Measurements from ENCODE around the gene TEPSIN.

TEPSIN gene

GRCh38 chr17:81191646-81192045, 47.2 kb downstream of the TEPSIN start:
- Histone ChIP-seq H3K4me1 (ENCODE audit: insufficient read depth, low read length) (no peaks in the 10 kb centered on the region), H3K9ac (ENCODE audit: low read depth, low read length) (no peak overlapping the region), H3K36me3 (ENCODE audit: insufficient read depth, low read depth, low read length) (peaks cover 9% of the 10 kb centered on the region; the same call in 1 of the 2 replicates), H3K9me3 (ENCODE audit: insufficient read depth, low read depth, low read length) (no peaks in the 10 kb centered on the region), H3K27me3 (ENCODE audit: insufficient read depth, low read length) (no peaks in the 10 kb centered on the region), H3K4me3 (ENCODE audit: low read length) (no peak overlapping the region), H3K27ac (ENCODE audit: low read length) (no peak overlapping the region)

GRCh38 chr17:81191116-81191515, 47.7 kb downstream of the TEPSIN start:
- Histone ChIP-seq H3K27me3 (ENCODE audit: insufficient read depth, low read length) (no peaks in the 10 kb centered on the region), H3K4me3 (ENCODE audit: low read length) (no peak overlapping the region), H3K9me3 (ENCODE audit: insufficient read depth, low read depth, low read length) (no peaks in the 10 kb centered on the region), H3K36me3 (ENCODE audit: insufficient read depth, low read depth, low read length) (peaks cover 9% of the 10 kb centered on the region; the same call in 1 of the 2 replicates), H3K4me1 (ENCODE audit: insufficient read depth, low read length) (no peaks in the 10 kb centered on the region), H3K9ac (ENCODE audit: low read depth, low read length) (no peak overlapping the region), H3K27ac (ENCODE audit: low read length) (no peak overlapping the region)

GRCh38 chr17:81190591-81190990, 48.3 kb downstream of the TEPSIN start:
- Histone ChIP-seq H3K27me3 (ENCODE audit: insufficient read depth, low read length) (no peaks in the 10 kb centered on the region), H3K4me1 (ENCODE audit: insufficient read depth, low read length) (no peaks in the 10 kb centered on the region), H3K9ac (ENCODE audit: low read depth, low read length) (no peak overlapping the region), H3K36me3 (ENCODE audit: insufficient read depth, low read depth, low read length) (peaks cover 9% of the 10 kb centered on the region; the same call in 1 of the 2 replicates), H3K27ac (ENCODE audit: low read length) (no peak overlapping the region), H3K9me3 (ENCODE audit: insufficient read depth, low read depth, low read length) (no peaks in the 10 kb centered on the region), H3K4me3 (ENCODE audit: low read length) (no peak overlapping the region)

GRCh38 chr17:81189670-81190530, 49.0 kb downstream of the TEPSIN start:
- H3K4me1 ChIP-seq (ENCODE audit: insufficient read depth, low read length) = no peaks in the 10 kb centered on the region
- H3K9me3 ChIP-seq (ENCODE audit: insufficient read depth, low read depth, low read length) = no peaks in the 10 kb centered on the region
- no peaks in the 10 kb centered on the region for H3K27me3 ChIP-seq (ENCODE audit: insufficient read depth, low read length)
- no peak overlapping the region for H3K4me3 ChIP-seq (ENCODE audit: low read length)
- H3K36me3 ChIP-seq (ENCODE audit: insufficient read depth, low read depth, low read length) = peaks cover 9% of the 10 kb centered on the region; the same call in 1 of the 2 replicates
- H3K27ac ChIP-seq (ENCODE audit: low read length) = no peak overlapping the region
- H3K9ac ChIP-seq (ENCODE audit: low read depth, low read length) = no peak overlapping the region

- peaks cover 9% of the 10 kb centered on the region; the same call in 1 of the 2 replicates for H3K36me3 ChIP-seq (ENCODE audit: insufficient read depth, low read depth, low read length)
Observed at GRCh38 chr17:81189016-81189415, 49.8 kb downstream of the TEPSIN start.

GRCh38 chr17:81188491-81188840, 50.4 kb downstream of the TEPSIN start:
- Histone ChIP-seq H3K36me3 (ENCODE audit: insufficient read depth, low read depth, low read length) (peaks cover 8% of the 10 kb centered on the region; the same call in 1 of the 2 replicates), H3K27ac (ENCODE audit: low read length) (no peak overlapping the region), H3K4me1 (ENCODE audit: insufficient read depth, low read length) (no peaks in the 10 kb centered on the region), H3K4me3 (ENCODE audit: low read length) (no peak overlapping the region), H3K27me3 (ENCODE audit: insufficient read depth, low read length) (no peaks in the 10 kb centered on the region), H3K9ac (ENCODE audit: low read depth, low read length) (no peak overlapping the region), H3K9me3 (ENCODE audit: insufficient read depth, low read depth, low read length) (no peaks in the 10 kb centered on the region)

More at GRCh38 chr17:81189016-81189415, 49.8 kb downstream of the TEPSIN start:
- no peaks in the 10 kb centered on the region for H3K9me3 ChIP-seq (ENCODE audit: insufficient read depth, low read depth, low read length)
- H3K27me3 ChIP-seq (ENCODE audit: insufficient read depth, low read length) = no peaks in the 10 kb centered on the region
- no peak overlapping the region for H3K9ac ChIP-seq (ENCODE audit: low read depth, low read length)
- no peaks in the 10 kb centered on the region for H3K4me1 ChIP-seq (ENCODE audit: insufficient read depth, low read length)
- H3K4me3 ChIP-seq (ENCODE audit: low read length) = no peak overlapping the region
- H3K27ac ChIP-seq (ENCODE audit: low read length) = no peak overlapping the region

- H3K9ac ChIP-seq (ENCODE audit: low read depth, low read length) = no peak overlapping the region
- no peaks in the 10 kb centered on the region for H3K4me1 ChIP-seq (ENCODE audit: insufficient read depth, low read length)
- H3K36me3 ChIP-seq (ENCODE audit: insufficient read depth, low read depth, low read length) = 0 out of 2 replicates have a peak, but pooled peaks cover 4% of the 10 kb centered on the region
- H3K9me3 ChIP-seq (ENCODE audit: insufficient read depth, low read depth, low read length) = no peaks in the 10 kb centered on the region
- no peak overlapping the region for H3K4me3 ChIP-seq (ENCODE audit: low read length)
- H3K27me3 ChIP-seq (ENCODE audit: insufficient read depth, low read length) = no peaks in the 10 kb centered on the region
- H3K27ac ChIP-seq (ENCODE audit: low read length) = no peak overlapping the region
Observed at GRCh38 chr17:81187586-81188490, 51.0 kb downstream of the TEPSIN start.

- Histone ChIP-seq H3K27me3 (ENCODE audit: insufficient read depth, low read length) (no peaks in the 10 kb centered on the region), H3K27ac (ENCODE audit: low read length) (no peak overlapping the region), H3K9me3 (ENCODE audit: insufficient read depth, low read depth, low read length) (no peaks in the 10 kb centered on the region), H3K9ac (ENCODE audit: low read depth, low read length) (no peak overlapping the region), H3K4me1 (ENCODE audit: insufficient read depth, low read length) (no peaks in the 10 kb centered on the region), H3K36me3 (ENCODE audit: insufficient read depth, low read depth, low read length) (0 out of 2 replicates have a peak, but pooled peaks cover 4% of the 10 kb centered on the region), H3K4me3 (ENCODE audit: low read length) (no peak overlapping the region)
Observed at GRCh38 chr17:81187120-81187519, 51.7 kb downstream of the TEPSIN start.

- Histone ChIP-seq H3K27me3 (ENCODE audit: insufficient read depth, low read length) (no peaks in the 10 kb centered on the region), H3K27ac (ENCODE audit: low read length) (no peak overlapping the region), H3K4me3 (ENCODE audit: low read length) (no peak overlapping the region), H3K4me1 (ENCODE audit: insufficient read depth, low read length) (no peaks in the 10 kb centered on the region), H3K36me3 (ENCODE audit: insufficient read depth, low read depth, low read length) (0 out of 2 replicates have a peak, but pooled peaks cover 4% of the 10 kb centered on the region), H3K9ac (ENCODE audit: low read depth, low read length) (no peak overlapping the region), H3K9me3 (ENCODE audit: insufficient read depth, low read depth, low read length) (no peaks in the 10 kb centered on the region)
Observed at GRCh38 chr17:81186203-81186602, 52.7 kb downstream of the TEPSIN start.

- Histone ChIP-seq H3K27me3 (ENCODE audit: insufficient read depth, low read length) (no peaks in the 10 kb centered on the region), H3K9me3 (ENCODE audit: insufficient read depth, low read depth, low read length) (no peaks in the 10 kb centered on the region), H3K27ac (ENCODE audit: low read length) (no peak overlapping the region), H3K4me1 (ENCODE audit: insufficient read depth, low read length) (no peaks in the 10 kb centered on the region), H3K4me3 (ENCODE audit: low read length) (no peak overlapping the region), H3K36me3 (ENCODE audit: insufficient read depth, low read depth, low read length) (0 out of 2 replicates have a peak, but pooled peaks cover 2% of the 10 kb centered on the region), H3K9ac (ENCODE audit: low read depth, low read length) (no peak overlapping the region)
Observed at GRCh38 chr17:81184555-81184954, 54.3 kb downstream of the TEPSIN start.

- no peak overlapping the region for H3K4me3 ChIP-seq (ENCODE audit: low read length)
- H3K27me3 ChIP-seq (ENCODE audit: insufficient read depth, low read length) = no peaks in the 10 kb centered on the region
- H3K9me3 ChIP-seq (ENCODE audit: insufficient read depth, low read depth, low read length) = no peaks in the 10 kb centered on the region
- H3K27ac ChIP-seq (ENCODE audit: low read length) = no peak overlapping the region
- no peak overlapping the region for H3K9ac ChIP-seq (ENCODE audit: low read depth, low read length)
- H3K4me1 ChIP-seq (ENCODE audit: insufficient read depth, low read length) = no peaks in the 10 kb centered on the region
- no peaks in the 10 kb centered on the region for H3K36me3 ChIP-seq (ENCODE audit: insufficient read depth, low read depth, low read length)
Observed at GRCh38 chr17:81183807-81184206, 55.0 kb downstream of the TEPSIN start.
